NCI-H774 (cell line): ENCODE data around the gene NUP54.

Experiments used
- DNase-seq: peaks from one replicate; lab custom pipeline; 2025; lab: John Stamatoyannopoulos, UW

Gene NUP54

DNA sequence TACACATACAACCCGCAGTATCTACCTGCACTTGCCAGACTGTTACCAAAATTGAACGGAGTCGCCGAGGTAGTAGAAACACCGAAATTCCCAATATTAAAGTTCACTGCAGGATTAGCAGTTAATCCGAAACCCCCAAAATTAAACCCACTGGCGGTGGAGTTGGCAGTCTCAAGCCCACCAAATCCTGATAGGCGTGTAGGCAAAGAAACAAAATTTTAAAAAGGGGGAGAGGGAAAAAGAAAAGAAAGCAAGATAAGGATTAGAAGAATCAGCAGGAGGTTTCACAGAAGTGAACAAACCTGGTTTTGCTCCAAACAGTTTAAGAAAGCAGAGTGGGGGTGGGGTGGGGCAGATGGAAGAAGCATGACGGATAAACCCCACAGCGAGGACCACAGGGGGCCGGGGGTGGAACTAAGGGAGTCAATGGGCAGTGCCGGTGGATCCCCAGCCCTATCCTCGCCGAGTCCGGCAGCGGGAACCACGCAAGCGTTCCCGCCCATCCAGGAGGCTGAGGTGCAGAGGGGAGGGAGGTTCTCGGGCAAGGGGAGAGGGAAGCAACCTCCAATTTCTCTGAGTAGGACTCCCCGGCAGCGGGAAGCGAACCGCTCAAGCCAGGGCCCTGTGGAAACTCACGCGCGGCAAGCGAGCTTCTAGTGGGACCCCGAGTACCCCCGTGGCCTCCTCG is 599 bp downstream of the NUP54 start:
- peak; percentile 83 for DNase-seq

DNA sequence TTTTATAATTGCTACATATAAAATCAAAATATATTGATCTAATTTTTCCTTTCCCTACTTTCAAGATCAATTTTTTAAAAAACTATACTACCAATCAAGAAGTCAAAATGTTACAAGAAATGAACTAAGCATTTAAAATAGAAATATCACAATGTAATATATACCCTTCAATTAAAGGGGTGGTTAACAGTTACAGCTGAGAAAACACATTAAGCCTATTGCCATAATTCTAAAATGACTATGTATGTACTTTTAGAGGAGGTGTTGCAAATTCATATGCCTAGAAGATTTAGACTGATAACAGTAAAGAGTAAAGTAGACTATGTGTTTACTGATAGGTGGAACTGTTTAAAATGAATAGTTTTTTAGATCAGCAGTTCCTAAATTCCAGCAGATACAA is 3.7 kb downstream of the NUP54 start:
- no peak for DNase-seq

DNA sequence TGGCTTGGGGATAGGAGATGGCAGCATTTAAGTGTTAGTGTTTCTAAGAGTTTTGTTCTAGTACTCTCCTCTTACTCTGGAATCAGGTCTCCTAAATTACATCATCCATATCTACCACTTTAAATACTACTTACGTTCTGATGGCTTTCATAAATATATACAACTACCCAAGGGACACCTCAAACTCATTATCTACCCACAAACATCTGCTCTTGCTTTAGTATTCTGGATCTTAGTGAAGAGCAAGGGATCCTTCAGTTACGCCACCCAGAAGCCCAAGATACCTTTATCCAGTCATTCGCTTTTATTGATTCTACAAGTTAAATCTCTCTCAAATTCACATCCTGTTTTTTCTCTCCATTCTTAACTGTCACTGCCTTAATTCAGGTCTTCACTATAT is 7.0 kb downstream of the NUP54 start:
- no peak for DNase-seq

DNA sequence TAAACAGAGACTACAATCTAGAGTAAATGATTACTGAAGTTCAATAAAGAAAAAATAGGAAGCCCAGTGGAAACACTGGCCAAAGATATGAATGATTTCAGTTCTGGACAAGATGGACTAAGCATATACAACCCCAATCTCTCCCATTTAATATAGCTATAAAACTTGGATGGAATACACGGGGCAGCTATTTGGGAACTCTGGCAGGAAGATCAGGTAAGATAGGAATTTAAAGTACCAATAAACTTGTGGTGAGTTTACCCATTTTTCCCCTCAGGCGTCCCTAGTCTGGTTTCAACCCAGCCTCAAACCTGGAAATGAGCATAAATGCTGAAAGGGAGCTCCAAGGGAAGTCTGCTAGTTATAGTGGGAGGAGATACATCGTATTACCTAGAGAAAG is 20.4 kb downstream of the NUP54 start:
- no peak for DNase-seq

- DNase-seq, result no peak
Observed at GRCh38 chr4:76125816-76126215, 22.4 kb downstream of the NUP54 start.

GRCh38 chr4:76120199-76120598 is 28.0 kb downstream of the NUP54 start:
- no peak for DNase-seq

DNA sequence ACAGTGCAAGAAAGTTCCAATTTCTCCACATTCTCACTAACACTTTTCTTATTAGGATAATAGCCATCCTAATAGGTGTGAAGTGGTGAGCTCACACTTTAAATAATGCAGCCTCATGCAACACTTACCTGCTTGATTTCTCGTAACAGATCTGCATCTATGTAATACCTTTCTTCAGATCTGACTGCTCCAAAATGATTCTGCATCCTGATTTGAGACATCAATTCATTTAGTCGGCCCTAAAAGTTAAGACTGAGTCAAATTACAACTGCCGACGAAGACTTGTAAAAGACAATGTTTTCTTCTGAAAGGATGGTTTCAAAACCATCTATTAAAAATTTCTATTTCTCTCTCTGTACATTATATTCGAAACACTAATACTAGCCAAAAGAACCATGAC is 30.7 kb downstream of the NUP54 start:
- no peak for DNase-seq

- DNase-seq, result no peak
Observed at GRCh38 chr4:76116821-76117220, 31.4 kb downstream of the NUP54 start.

DNA sequence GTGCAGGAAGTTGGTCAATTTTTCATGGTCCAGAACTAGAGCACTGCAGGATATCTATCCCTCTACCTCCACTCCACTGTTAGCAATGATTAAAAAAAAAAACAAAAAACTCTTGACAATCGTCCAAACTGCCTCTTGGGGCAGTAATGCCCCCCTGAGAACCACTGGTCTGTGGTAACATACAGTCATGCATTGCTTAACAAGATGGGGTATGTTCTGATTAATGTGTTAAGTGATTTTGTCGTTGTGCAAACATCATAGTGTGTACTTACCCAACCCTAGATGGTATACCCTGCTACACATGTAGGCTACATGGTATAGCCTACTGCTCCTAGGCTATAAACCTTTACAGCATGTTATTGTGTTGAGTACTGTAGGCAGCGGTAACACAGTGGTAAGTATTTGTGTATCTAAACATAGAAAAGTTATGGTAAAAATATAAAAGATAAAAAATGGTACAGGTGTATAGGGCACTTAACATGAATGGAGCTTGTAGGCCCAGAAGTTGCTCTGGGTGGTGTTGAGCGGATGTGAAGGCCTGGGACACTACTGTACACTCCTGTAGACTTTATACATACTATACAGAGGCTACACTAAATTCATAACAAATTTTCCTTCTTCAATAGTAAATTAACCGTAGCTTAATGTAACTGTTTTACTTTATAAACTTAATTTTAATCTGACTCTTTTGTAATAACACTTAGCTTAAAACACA is 39.6 kb downstream of the NUP54 start:
- DNase-seq, result no peak

DNA sequence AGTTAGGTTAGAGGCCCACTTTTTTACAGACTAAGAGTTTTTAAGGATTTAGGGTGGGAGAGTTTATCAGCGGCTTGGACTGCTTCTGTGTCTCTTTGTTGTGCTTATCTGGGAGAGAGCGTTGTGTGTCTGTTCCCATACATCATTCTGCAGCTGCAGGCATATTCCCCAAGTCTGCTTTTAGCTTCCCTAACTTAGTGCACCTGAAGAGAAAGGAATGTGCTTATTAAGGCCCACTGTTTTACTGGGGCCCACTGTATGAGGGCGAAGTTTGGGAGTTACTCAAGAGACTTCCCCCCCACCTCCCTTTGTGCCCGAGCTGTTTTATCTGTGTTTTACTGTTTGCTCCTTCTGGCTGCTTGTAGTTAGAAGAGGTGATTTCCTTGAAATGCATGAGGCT is 41.8 kb downstream of the NUP54 start:
- DNase-seq, result no peak

- no peak for DNase-seq
Observed at GRCh38 chr4:76105652-76106051, 42.5 kb downstream of the NUP54 start.

DNA sequence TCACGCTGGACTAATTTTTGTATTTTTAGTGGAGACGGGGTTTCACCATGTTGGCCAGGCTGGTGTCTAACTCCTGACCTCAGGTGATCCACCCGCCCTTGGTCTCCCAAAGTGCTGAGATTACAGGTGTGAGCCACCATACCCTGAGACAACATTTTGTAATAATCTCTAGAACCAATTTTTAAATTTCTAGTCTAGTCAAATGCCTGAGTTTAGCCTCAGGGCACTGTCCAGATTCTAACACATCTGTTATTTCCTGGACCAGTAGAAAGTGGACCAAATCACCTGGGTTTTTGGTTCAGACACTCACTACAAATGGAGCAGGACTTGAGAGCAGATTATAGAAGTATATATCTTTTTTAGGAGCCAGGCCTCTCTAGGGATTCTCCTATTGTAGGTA is 52.1 kb downstream of the NUP54 start:
- DNase-seq, result no peak

DNA sequence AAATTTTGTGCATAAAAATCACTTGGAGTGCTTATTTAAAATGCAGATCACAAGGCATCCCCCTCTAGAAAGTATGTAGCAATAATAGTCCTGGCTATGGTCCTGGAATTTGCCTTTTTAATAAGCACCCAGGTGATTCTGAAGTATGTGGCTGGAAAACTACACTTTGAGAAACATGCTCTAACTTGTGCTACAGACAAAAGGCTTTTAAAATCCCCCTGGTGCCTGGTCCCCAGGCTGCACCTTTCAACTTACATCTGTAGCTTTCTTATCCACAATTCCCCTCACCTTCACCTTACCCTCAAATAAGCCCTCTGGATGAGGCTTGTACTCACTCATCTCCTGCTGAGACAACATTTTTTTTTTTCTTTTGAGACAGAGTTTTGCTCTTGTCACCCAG is 52.6 kb downstream of the NUP54 start:
- no peak for DNase-seq

- no peak for DNase-seq
Observed at GRCh38 chr4:76091052-76091451, 57.1 kb downstream of the NUP54 start.

DNA sequence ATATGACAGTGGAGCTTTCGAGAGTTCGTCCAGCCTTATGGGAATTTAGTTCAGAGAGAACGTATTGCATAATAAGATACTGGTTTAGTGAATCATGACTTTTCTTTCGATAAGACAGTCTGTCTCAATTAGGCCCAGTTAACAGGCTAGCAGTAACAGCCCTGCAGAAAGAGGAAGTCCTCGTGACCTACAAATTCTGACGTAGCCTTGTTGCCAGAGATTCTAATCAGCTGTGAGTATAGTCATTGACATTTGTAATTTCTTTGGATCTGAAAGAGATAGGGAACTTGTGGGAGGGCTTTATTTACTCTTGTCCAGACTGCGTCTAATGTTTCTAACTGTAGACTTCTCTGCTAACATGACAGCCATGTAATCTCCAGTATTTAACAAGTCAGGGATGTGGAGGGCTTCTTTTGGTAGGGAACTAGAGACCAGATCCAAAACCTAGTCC is 57.9 kb downstream of the NUP54 start:
- DNase-seq, result no peak

DNA sequence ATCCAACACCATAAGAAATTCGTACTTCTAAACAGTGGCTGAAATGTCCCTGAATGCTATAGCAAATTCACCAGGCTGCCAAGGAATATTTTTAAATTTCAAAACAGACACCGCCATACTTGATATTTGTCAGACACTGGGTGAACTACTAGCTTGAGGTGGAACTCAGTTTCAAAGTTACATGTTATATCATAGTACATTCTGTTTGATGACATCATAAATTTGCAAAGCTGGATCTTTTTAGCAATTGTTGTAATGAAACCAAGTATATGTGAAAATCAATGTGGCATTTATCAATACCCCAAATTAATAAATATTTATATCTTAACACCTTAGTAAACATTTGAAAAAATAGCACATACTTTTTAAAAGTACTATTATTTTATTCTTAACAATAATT is 59.5 kb downstream of the NUP54 start:
- no peak for DNase-seq

DNA sequence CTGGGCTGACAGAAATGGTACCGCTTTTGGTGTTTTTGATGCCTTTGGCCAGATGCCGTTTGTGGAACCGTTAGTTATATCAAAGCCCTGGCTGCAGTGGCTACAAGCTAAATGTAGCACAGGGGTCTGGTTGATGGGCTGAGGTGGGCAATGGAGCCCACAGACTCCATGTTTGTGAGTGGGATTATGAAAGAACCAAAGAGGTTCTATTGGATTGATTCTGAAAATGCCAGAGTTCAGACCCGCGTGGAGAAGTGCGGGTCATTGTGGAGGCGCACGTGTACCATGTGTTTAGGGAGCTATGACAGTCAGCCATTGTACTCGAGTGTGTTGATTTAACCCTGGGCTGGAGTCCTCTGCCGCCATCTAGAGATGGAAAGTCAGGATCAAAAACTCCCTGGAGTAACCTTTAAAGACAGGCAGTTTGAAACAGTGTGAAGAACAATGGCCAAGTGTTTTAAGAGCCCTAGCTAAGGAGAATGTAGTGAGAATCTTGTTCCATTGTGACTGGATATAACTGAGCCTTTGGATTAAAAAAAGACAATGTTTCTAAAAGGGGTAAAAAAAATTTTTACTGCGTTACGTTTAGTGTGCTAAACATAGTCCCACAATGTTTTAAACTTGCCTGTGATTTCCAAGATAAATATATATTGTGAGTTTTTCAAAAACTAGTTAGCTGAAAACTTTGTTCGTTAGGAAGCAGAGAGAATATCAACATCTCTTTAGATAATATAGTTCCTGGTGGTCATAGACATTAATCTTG is 61.0 kb downstream of the NUP54 start:
- DNase-seq, result peak; percentile 21

DNA sequence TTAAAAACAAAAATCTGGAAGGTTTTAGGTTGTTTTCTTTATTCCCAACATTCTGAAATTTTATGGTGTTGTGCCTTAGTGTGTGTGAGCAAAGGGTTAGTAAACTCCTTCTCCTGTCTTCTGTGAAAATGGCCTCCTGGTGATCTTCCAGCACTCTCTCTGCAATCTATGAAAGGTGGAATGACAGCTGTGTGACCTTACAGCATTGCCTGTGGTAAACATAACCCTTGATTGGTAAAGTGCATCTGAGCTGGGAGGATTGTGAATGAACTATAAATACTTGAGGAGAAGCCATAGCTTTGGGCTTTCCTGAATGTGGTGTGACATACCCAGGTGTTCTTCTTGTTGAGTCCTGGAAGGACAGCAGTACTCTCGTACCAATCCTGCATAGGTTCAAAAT is 63.7 kb downstream of the NUP54 start:
- DNase-seq, result no peak

GRCh38 chr4:76083386-76083988 is 64.7 kb downstream of the NUP54 start:
- DNase-seq, result no peak

GRCh38 chr4:76078033-76078613 is 70.1 kb downstream of the NUP54 start:
- no peak for DNase-seq

GRCh38 chr4:76074993-76075600 is 73.1 kb downstream of the NUP54 start:
- DNase-seq, result no peak

- no peak for DNase-seq
Observed at GRCh38 chr4:76074468-76074867, 73.7 kb downstream of the NUP54 start, which contains the start of gene ART3. Gene ART3, plus strand, starts transcription at chr4:76074709. Its CDS starts 1,181 bp downstream, at chr4:76075890.
